ENCODE data around the gene ENKD1. TPM values are rescaled to one million over a fixed set of nuclear protein-coding genes. Genes with fewer than 3 reads are reported as not detected.

ENKD1 gene
- total RNA-seq, 2 donors from 2014 or later: 6.1 to 6.8 TPM

DNA sequence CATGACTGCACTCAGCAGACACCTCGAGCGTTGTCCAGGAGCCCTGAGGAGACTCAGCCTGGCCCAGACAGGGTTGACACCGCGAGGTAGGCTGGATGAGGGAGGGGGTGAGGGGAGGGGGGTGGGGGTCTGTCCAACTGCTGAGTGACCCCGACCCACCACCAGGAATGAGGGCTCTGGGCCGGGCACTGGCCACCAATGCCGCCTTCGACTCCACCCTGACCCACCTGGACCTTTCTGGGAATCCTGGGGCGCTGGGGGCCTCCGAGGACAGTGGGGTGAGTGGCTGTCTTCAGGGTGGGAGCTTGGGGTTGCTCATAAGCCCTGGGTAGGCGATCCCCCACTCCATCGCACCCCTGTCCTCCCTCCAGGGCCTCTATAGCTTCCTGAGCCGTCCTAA lies 18.9 kb downstream of the ENKD1 start:
- DNase-seq: no peak
- H3K27me3 Mint-ChIP-seq: no peaks in the 10 kb centered on the region
- H3K27ac Mint-ChIP-seq: no peak overlapping the region
- no peaks in the 10 kb centered on the region for H3K9me3 ChIP-seq (ENCODE audit: control insufficient read depth, low read length, poor library complexity, severe bottlenecking)
- H3K36me3 Mint-ChIP-seq (ENCODE audit: low read depth): peaks cover 8% of the 10 kb centered on the region
- ATAC-seq: no peak
- no peak overlapping the region for H3K4me3 Mint-ChIP-seq
- H3K4me1 Mint-ChIP-seq: peaks cover 20% of the 10 kb centered on the region

DNA sequence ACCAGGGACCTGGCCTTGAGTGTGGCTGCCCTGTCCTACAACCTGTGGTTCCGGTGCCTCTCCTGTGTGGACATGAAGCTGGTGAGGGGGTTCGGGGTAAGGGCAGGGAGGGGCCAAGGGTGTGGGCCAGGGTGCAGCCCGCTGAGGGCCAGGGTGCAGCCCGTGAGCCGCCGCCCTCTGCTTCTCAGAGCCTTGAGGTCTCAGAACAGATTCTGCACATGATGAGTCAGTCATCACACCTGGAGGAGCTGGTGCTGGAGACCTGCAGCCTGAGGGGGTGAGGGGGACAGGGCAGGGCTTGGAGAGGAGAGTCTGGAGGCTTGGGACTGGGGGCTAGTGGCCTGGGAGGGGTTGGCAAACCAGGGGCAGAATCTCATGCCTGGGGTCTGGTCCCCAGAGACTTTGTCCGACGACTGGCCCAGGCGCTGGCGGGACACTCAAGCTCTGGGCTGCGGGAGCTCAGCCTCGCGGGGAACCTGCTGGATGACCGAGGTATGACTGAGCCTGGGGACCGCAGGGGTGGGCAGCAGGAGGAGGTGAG lies 19.4 kb downstream of the ENKD1 start:
- H3K27me3 Mint-ChIP-seq: no peaks in the 10 kb centered on the region
- peaks cover 8% of the 10 kb centered on the region for H3K36me3 Mint-ChIP-seq (ENCODE audit: low read depth)
- ATAC-seq (no peak), DNase-seq (no peak)
- H3K4me3 Mint-ChIP-seq: no peak overlapping the region
- no peaks in the 10 kb centered on the region for H3K9me3 ChIP-seq (ENCODE audit: control insufficient read depth, low read length, poor library complexity, severe bottlenecking)
- peaks cover 19% of the 10 kb centered on the region for H3K4me1 Mint-ChIP-seq
- no peak overlapping the region for H3K27ac Mint-ChIP-seq

DNA sequence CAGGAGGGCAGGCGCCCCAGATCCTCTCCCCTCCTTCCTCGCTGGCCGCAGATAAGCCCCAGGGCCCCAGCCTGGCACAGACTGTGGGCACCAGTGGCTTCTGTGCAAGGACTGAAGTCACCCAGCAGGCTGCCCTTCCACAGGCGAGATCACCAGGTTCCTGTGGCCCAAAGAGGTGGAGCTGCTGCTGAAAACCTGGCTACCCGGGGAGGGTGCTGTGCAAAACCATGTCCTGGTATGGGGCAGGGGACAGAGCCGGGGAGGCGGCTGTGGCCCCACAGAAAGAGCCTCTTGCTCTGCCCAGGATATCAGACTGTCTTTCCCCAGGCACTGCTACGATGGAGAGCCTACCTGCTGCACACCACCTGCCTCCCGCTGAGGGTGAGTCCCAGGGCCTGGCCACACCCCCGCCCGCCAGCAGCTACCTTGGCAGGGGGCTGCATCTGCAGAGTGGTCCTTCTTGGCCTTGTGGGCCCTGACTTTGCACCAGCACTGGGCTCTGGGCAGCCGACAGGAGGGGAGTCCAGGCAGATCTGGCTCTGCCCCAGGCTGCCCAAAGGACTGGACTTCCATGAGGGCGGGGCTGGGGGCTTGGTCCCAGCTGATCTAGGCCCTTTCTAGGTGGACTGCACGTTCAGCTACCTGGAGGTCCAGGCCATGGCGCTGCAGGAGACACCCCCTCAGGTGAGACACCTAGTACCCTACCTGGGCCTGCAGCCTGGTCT lies 21.0 kb downstream of the ENKD1 start:
- peak overlapping the region; percentile 83 for H3K27ac Mint-ChIP-seq
- H3K4me3 Mint-ChIP-seq: peak overlapping the region; percentile 88
- peaks cover 4% of the 10 kb centered on the region for H3K36me3 Mint-ChIP-seq (ENCODE audit: low read depth)
- H3K4me1 Mint-ChIP-seq: peaks cover 13% of the 10 kb centered on the region
- no peaks in the 10 kb centered on the region for H3K9me3 ChIP-seq (ENCODE audit: control insufficient read depth, low read length, poor library complexity, severe bottlenecking)
- peak; percentile 38 for ATAC-seq
- no peak for DNase-seq
- no peaks in the 10 kb centered on the region for H3K27me3 Mint-ChIP-seq

DNA sequence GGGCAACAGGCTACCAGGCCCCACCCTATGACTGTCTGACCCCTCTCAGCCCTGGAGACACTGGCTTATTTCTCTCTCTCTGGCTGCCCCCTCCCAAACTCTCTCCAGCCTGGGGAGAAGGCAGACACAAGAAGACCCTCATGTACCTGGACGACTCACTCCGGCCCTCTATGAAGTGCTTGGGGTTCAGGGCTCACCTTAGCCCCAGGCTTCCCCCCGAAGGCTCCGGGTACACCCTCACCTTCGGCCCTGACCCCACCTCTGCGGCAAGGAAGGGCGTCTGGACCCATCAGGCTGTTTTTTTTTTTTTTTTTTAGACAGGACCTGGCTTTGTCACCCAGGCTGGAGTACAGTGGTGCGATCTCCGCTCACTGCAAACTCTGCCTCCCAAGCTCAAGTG lies 22.5 kb downstream of the ENKD1 start:
- Mint-ChIP-seq H3K4me3 (peak overlapping the region; percentile 67), H3K4me1 (peaks cover 9% of the 10 kb centered on the region), H3K36me3 (ENCODE audit: low read depth) (no peaks in the 10 kb centered on the region), H3K27ac (peak overlapping the region; percentile 83), H3K27me3 (no peaks in the 10 kb centered on the region)
- DNase-seq: no peak
- H3K9me3 ChIP-seq (ENCODE audit: control insufficient read depth, low read length, poor library complexity, severe bottlenecking): no peaks in the 10 kb centered on the region
- no peak for ATAC-seq

DNA sequence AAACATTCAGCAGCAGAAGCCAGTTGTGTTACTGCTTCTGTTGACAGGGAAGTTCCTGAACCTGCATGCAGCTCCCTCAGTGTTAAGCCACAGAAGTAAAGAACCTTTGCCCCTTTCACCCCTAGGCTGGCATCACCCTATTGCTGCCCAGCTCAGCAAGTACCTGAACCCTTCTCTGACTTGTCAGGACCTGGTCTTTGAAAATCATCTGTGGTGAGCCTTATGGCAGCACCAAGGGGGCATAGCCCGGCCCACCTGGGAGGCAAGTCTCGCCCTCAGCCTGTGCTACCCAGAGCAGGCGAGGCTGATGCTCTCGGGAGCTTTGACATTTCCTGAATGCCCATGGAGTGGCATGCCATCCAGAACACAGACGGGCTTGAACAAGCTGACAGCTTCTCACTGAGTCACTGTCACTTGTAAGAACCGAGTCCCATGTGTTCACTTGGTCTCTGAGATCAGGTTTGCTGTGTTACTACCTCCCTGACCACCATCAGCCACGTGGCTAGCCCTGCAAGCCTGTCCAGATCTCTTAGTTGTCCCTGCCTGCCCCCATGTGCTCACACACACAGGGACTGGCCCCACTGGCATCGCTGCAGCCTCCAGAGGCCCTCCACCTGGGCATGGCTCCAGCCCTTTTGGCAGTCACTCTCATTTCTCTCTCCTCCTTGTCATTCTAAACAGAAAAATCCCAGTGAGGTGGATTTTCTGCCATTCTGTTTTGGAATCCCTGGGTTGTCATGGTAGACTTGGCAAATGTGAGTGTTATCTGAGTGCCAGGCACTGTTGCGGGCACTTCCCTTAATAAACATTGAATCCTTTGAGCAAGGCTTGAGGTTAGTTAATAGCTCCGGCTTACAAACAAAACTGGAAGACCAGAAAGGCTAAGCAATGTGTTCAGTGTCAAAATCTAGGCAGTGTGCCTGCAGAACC lies 24.5 kb downstream of the ENKD1 start:
- no peaks in the 10 kb centered on the region for H3K9me3 ChIP-seq (ENCODE audit: control insufficient read depth, low read length, poor library complexity, severe bottlenecking)
- ATAC-seq (no peak), DNase-seq (no peak)
- no peak overlapping the region for H3K27ac Mint-ChIP-seq
- peaks cover 7% of the 10 kb centered on the region for H3K4me1 Mint-ChIP-seq
- no peak overlapping the region for H3K4me3 Mint-ChIP-seq
- no peaks in the 10 kb centered on the region for H3K36me3 Mint-ChIP-seq (ENCODE audit: low read depth)
- H3K27me3 Mint-ChIP-seq: no peaks in the 10 kb centered on the region

DNA sequence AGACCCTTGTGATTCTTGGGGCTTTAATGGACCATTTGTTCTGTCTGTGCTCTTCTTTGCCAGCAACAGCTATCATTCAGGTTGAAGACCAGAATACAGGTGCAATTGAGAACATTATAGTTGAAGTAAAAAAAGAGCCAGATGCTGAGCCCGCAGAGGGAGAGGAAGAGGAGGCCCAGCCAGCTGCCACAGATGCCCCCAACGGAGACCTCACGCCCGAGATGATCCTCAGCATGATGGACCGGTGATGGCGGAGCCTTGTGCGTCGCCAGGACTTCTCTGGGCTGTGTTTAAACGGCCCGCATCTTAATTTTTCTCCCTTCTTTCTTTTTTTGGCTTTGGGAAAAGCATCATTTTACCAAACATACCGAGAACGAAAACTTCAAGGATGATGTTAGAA lies 28.9 kb downstream of the ENKD1 start:
- no peaks in the 10 kb centered on the region for H3K27me3 Mint-ChIP-seq
- no peaks in the 10 kb centered on the region for H3K4me1 Mint-ChIP-seq
- no peak overlapping the region for H3K27ac Mint-ChIP-seq
- no peaks in the 10 kb centered on the region for H3K9me3 ChIP-seq (ENCODE audit: control insufficient read depth, low read length, poor library complexity, severe bottlenecking)
- no peak for ATAC-seq
- no peaks in the 10 kb centered on the region for H3K36me3 Mint-ChIP-seq (ENCODE audit: low read depth)
- DNase-seq: no peak
- H3K4me3 Mint-ChIP-seq: no peak overlapping the region

DNA sequence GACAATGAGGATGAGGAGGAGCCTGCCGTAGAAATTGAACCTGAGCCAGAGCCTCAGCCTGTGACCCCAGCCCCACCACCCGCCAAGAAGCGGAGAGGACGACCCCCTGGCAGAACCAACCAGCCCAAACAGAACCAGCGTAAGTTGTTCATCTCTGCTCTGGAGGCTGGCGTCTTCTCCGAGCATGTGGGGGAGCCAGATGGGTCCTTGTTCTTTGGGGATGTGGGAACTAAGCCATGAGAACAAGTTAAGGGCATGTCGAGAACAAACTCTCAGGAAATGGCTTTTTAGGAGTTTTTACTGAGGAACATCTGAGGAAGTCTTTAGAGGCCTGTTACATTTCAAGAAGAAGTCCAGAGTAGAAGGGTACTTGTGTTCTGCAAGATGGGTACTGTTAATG lies 29.8 kb downstream of the ENKD1 start:
- H3K9me3 ChIP-seq (ENCODE audit: control insufficient read depth, low read length, poor library complexity, severe bottlenecking): no peaks in the 10 kb centered on the region
- no peak overlapping the region for H3K27ac Mint-ChIP-seq
- ATAC-seq: no peak
- H3K4me1 Mint-ChIP-seq: no peaks in the 10 kb centered on the region
- H3K36me3 Mint-ChIP-seq (ENCODE audit: low read depth): no peaks in the 10 kb centered on the region
- no peak for DNase-seq
- no peaks in the 10 kb centered on the region for H3K27me3 Mint-ChIP-seq
- no peak overlapping the region for H3K4me3 Mint-ChIP-seq

DNA sequence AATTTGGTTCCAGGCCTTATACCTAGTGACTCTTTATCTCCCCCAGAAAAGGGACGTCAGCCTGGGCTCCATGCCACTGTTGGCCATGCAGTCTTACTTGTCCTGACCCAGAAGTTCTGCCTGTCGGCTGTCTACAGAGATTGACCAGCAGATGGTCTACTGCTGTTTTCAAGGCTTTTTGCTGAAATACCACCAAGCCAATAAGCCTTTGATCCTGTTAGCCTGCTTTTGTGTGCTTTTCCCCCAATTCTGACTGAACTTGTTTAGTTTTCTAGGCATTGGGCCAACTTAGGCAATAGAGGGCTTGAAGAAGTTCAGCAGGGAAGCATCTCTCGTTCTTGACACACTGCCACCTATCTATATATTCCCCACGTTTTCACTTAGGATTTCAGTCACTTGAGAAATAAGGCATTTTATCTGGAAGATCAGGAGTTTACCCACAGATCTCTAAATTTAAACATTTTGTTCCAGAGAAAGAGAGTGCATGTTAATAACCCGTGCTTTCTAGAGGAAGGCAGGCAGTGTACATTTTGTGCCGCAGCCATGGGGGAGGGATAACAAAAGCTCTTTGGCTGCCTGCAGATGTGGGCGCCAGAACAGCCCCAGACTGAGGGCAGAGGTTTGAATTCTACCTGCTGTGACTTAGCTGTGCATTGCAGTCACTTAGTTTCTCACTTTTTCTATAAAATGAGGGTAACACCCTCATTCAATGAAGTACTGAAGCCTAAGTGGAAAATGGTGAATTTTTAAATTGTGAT lies 34.0 kb downstream of the ENKD1 start:
- H3K27me3 Mint-ChIP-seq: no peaks in the 10 kb centered on the region
- H3K4me1 Mint-ChIP-seq: peaks cover 5% of the 10 kb centered on the region
- DNase-seq: no peak
- no peak for ATAC-seq
- no peak overlapping the region for H3K27ac Mint-ChIP-seq
- peaks cover 8% of the 10 kb centered on the region for H3K36me3 Mint-ChIP-seq (ENCODE audit: low read depth)
- H3K4me3 Mint-ChIP-seq: no peak overlapping the region
- no peaks in the 10 kb centered on the region for H3K9me3 ChIP-seq (ENCODE audit: control insufficient read depth, low read length, poor library complexity, severe bottlenecking)

DNA sequence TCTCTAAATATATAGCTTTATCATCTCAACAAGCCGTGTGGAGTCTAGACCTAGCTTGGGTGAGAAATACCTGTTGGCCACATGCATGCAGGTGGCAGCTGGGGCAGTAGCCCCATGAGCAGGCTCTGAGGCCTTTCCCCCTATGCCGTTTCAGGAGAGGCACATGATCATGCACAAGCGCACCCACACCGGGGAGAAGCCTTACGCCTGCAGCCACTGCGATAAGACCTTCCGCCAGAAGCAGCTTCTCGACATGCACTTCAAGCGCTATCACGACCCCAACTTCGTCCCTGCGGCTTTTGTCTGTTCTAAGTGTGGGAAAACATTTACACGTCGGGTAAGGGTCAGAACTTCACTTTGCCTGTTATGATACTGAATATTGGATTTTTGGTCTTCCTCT lies 38.3 kb downstream of the ENKD1 start:
- no peak overlapping the region for H3K27ac Mint-ChIP-seq
- DNase-seq (no peak), ATAC-seq (no peak)
- no peaks in the 10 kb centered on the region for H3K27me3 Mint-ChIP-seq
- peaks cover 9% of the 10 kb centered on the region for H3K4me1 Mint-ChIP-seq
- no peaks in the 10 kb centered on the region for H3K9me3 ChIP-seq (ENCODE audit: control insufficient read depth, low read length, poor library complexity, severe bottlenecking)
- peaks cover 13% of the 10 kb centered on the region for H3K36me3 Mint-ChIP-seq (ENCODE audit: low read depth)
- H3K4me3 Mint-ChIP-seq: no peak overlapping the region

DNA sequence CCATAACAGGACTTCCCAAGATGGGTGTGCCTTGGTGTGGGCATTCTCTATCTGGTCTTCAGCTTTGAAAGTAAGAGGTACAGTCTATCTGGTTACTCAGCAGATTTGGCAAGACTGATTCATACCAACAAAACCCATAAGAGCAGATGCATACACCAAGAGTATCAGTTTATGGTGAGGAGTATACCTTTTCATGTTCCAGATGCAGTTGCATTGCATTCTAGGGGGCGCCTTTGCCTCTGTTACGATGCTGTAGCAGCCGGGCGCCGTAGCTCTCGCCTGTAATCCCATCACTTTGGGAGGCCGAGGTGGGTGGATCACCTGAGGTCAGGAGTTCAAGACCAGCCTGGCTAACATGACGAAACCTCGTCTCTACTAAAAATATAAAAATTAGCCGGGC lies 52.7 kb downstream of the ENKD1 start:
- Mint-ChIP-seq H3K27me3 (no peaks in the 10 kb centered on the region), H3K4me1 (no peaks in the 10 kb centered on the region), H3K27ac (peak overlapping the region; percentile 68), H3K36me3 (ENCODE audit: low read depth) (peaks cover 5% of the 10 kb centered on the region), H3K4me3 (no peak overlapping the region)
- H3K9me3 ChIP-seq (ENCODE audit: control insufficient read depth, low read length, poor library complexity, severe bottlenecking): no peaks in the 10 kb centered on the region
- ATAC-seq (no peak), DNase-seq (no peak)
